Measurements from ENCODE around the gene KLHL36.
"Not testable (repeated sequence)": the region's sequence is repeated elsewhere in the genome, so short reads cannot be mapped to it uniquely, and the experiment has no call there.

KLHL36 gene

GRCh38 chr16:84690088-84690819, 41.9 kb downstream of the KLHL36 start:
- no peak for DNase-seq (ENCODE audit: low spot score)

DNA sequence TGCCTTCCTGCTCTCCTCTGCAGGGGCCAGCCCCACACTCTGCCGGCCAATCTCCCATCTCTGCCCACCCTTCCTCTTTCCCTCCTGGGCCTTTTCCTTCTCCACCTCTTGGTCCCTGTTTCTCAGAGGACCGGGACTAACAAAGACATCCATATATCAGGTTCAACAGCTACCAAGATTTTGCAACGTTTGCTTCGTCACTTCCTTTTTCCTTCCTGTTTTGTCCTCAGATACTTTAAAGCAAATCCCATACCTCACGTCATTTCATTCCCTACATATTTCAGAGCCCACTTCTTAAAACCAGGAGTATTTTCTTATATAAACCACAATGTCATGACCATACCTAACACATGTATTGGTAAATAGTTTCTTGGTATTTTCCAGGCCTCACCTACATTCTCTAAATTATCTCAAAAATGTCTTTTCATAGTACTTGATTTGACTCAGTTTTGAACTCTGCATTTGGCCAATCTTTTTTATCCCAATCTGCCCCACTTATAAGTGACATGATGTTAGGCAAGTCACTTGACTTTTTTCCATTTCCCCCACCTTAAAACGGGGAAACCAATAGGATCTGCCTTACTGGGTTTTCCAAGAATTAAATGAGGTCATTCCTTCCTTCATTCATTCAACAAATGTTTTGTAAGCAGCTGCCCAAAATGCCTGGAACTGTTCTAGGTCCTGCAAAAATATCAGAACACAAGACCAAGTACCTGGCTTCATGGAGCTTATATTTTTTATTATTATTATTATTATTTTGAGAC, 44.3 kb downstream of the KLHL36 start:
- DNase-seq (ENCODE audit: low spot score): no peak

GRCh38 chr16:84693869-84694268, 45.6 kb downstream of the KLHL36 start:
- not testable (repeated sequence) for DNase-seq (ENCODE audit: low spot score)

DNA sequence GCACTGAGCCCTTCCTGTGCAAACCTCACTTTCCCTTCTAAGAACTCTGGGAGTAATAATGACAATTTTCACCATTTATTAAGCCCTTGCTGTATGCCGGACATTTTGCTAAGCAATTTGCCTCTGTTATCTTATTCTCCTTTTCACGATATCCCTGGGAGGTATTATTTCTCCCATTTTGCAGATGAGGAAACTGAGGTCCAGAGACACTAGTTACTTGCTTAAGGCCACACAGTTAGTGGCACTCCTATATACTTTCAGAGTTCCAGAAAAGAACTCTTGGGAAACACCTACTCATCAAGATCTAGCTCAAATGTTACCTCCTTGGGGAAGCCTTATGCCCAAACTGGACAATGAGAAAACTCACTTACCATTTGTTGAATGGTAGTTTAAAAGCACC, 46.7 kb downstream of the KLHL36 start:
- DNase-seq (ENCODE audit: low spot score): no peak

- no peak for DNase-seq (ENCODE audit: low spot score)
These were observed 50.9 kb downstream of the KLHL36 start for GRCh38 chr16:84699147-84699711.

GRCh38 chr16:84699712-84700445, 51.6 kb downstream of the KLHL36 start, which contains the start of gene USP10:
TSS of gene USP10 (plus strand) at chr16:84700000. CDS start at chr16:84700091, 91 bp downstream.
- DNase-seq (ENCODE audit: low spot score): peak; percentile 84

GRCh38 chr16:84700446-84701300, 52.4 kb downstream of the KLHL36 start:
- DNase-seq (ENCODE audit: low spot score): peak; percentile 24

GRCh38 chr16:84703681-84704080, 55.4 kb downstream of the KLHL36 start:
- DNase-seq (ENCODE audit: low spot score): no peak

DNA sequence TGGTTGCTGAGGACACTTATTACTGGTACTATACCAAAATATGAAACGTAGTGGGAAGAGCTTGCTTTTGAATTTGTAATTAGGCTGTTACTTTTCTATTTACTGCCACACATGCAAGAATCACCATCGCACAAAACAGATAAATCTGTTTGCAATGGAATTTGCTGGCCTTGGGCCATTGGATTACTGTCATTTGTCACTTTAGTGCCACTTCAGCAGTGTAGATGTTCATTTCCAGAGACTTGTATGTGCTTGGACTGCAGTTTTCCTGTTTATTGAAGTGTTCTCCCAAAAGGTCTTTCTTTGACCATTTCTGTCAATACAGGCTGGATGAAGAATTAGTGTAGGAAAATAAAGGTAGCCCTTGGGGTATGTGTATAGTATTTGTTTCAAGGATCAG, 55.9 kb downstream of the KLHL36 start:
- DNase-seq (ENCODE audit: low spot score): no peak

GRCh38 chr16:84706856-84707255, 58.5 kb downstream of the KLHL36 start:
- no peak for DNase-seq (ENCODE audit: low spot score)

DNA sequence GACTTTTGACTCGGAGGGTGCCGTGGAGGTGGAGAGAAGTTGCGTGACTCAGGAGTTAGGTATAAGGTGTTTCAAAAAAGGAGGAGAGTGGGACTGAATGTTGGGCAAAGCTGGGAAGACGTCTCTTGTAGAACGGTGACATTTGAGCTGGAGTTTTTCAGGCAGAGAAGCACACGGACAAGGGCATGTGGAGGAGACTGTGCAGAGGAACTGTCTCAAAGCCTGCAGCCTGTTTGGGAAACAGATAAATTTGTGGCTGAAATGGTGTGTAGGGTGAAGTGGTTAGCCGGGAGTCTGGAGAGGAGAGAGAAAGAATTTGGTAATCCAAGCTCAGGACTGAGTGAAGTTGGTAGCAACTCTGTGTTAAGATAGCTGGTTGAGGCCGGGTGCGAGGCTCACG, 61.3 kb downstream of the KLHL36 start:
- no peak for DNase-seq (ENCODE audit: low spot score)

DNA sequence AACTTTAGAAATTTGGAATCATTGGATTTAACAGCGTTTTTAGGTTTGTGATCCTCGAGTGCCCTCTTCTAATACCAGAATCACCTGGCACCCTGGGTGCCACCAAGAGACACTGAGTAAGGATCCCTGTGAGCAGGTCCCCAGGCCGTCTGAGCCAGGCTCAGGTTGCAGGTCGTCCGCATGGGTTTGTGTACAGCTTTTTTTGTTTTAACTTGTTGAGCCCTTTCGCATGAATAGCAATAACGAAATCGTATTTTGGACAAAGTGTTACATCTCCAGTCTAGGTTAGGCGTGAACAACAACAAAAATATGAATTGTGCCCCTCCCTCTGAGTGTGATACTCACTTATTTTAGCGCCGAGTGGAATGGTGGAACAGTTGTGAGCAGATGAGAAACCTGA, 62.4 kb downstream of the KLHL36 start:
- no peak for DNase-seq (ENCODE audit: low spot score)

All from SK-N-DZ (cell line).